HCT116 (cell line): Measurements from ENCODE around the gene STXBP3. TPM values are rescaled to one million over a fixed set of nuclear protein-coding genes. Genes with fewer than 3 reads are reported as not detected.

ENCODE experiments used
- ATAC-seq: fragments of 200-7000 bp; cut with Tn5 transposase; 2 replicates; pipeline ENCODE4 v1.9.1; 2020; ENCODE audit warnings: mild to moderate bottlenecking, moderate library complexity
- BruUV-seq: library from RNA; stranded (reverse); fragments of 400-500 nt; replicated peaks from 2 replicates; lab custom pipeline; 2021; lab: Mats Ljungman, UMichigan
- CTCF ChIA-PET: fragments of 300-600 bp; sonication (Branson Sonifier 250); formaldehyde crosslinking; loops from one replicate; lab custom pipeline; 2021; ENCODE audit warnings: antibody characterized with exemption; lab: Charles Lee
- POLR2A ChIA-PET: fragments of 300-600, 350-600 bp; sonication (Branson Sonifier 250); formaldehyde crosslinking; loops from one replicate; lab custom pipeline; 2021; ENCODE audit warnings: antibody characterized with exemption; lab: Charles Lee
- RAD21 ChIA-PET, 2 experiments: fragments of 300-600 bp; sonication (Branson Sonifier 250); formaldehyde crosslinking; loops; one replicate each; lab custom pipeline; 2023; ENCODE audit warnings: low total read pairs in 2 of 2; ENCODE audit not compliant: uncharacterized antibody in 2 of 2, unreplicated experiment in 2 of 2, low non-redundant PET in 1 of 2; lab: Charles Lee
- DNase-seq: peaks from one replicate; pipeline ENCODE4 v3.0.0-alpha.2; 2010; ENCODE audit warnings: low read depth, low spot score
- H2AFZ ChIP-seq: fragments of 200-600 bp; shearing (Covaris generic), sonication (generic); 2 replicates; pipeline ENCODE4 v1.6.1; 2017; ENCODE audit warnings: low read depth, mixed run types, mixed read lengths, antibody characterized with exemption, low read length; ENCODE audit not compliant: poor library complexity, severe bottlenecking
- H3K27ac ChIP-seq: 2 replicates; pipeline ENCODE4 v1.5.1; 2012; ENCODE audit warnings: low read depth, low read length
- H3K27me3 ChIP-seq: fragments of 200-600 bp; sonication (generic); 2 replicates; pipeline ENCODE4 v1.6.1; 2016; ENCODE audit warnings: mixed run types, low read length, mixed read lengths; ENCODE audit not compliant: insufficient read depth
- H3K36me3 ChIP-seq, 2 experiments: fragments of 200-500 bp in 1 of 2; fragments of 200-600 bp in 1 of 2; sonication (Bioruptor generic) in 1 of 2; sonication (generic) in 1 of 2; 2 replicates each; pipeline versions ENCODE4 v1.5.1 to v1.6.1; 2014 to 2016; ENCODE audit warnings: low read length in 2 of 2, inconsistent platforms in 1 of 2, mixed read lengths in 1 of 2, mixed run types in 1 of 2; ENCODE audit not compliant: insufficient read depth in 2 of 2, control insufficient read depth in 1 of 2
- H3K4me1 ChIP-seq, 2 experiments: fragments of 200-600 bp in 1 of 2; sonication (generic) in 1 of 2; 2 replicates each; pipeline versions ENCODE4 v1.5.1 to v1.6.1; 2012 to 2017; ENCODE audit warnings: low read length in 2 of 2, inconsistent platforms in 1 of 2, mild to moderate bottlenecking in 1 of 2, mixed read lengths in 1 of 2, mixed run types in 1 of 2, moderate library complexity in 1 of 2; ENCODE audit not compliant: insufficient read depth in 2 of 2, control insufficient read depth in 1 of 2
- H3K4me2 ChIP-seq: fragments of 200-600 bp; sonication (generic); 2 replicates; pipeline ENCODE4 v1.6.1; 2017; ENCODE audit warnings: mixed run types, low read length, mixed read lengths
- H3K4me3 ChIP-seq, 2 experiments: fragments of 200-600 bp in 1 of 2; sonication (generic) in 1 of 2; replicated peaks in 1 of 2; 2 replicates each; pipeline ENCODE4 v1.5.1; 2011 to 2016; ENCODE audit warnings: low read length in 2 of 2, control low read depth in 1 of 2, low read depth in 1 of 2, mild to moderate bottlenecking in 1 of 2, mixed read lengths in 1 of 2, mixed run types in 1 of 2
- H3K79me2 ChIP-seq: fragments of 200-600 bp; sonication (generic); 2 replicates; pipeline ENCODE4 v1.6.1; 2017; ENCODE audit warnings: mild to moderate bottlenecking, mixed run types, low read length, moderate library complexity, mixed read lengths; ENCODE audit not compliant: insufficient read depth
- H3K9ac ChIP-seq: fragments of 200-600 bp; sonication (generic); 2 replicates; pipeline ENCODE4 v1.6.1; 2016; ENCODE audit warnings: low read length, mixed read lengths
- H3K9me2 ChIP-seq: fragments of 200-600 bp; sonication (generic), shearing (Covaris generic); 2 replicates; pipeline ENCODE4 v1.6.1; 2017; ENCODE audit warnings: mixed run types, mild to moderate bottlenecking, moderate library complexity; ENCODE audit not compliant: insufficient read depth
- H3K9me3 ChIP-seq, 2 experiments: fragments of 200-500 bp in 1 of 2; fragments of 200-600 bp in 1 of 2; sonication (Bioruptor generic) in 1 of 2; sonication (generic) in 1 of 2; 2 replicates each; pipeline ENCODE4 v1.6.1; 2014 to 2017; ENCODE audit warnings: low read length in 2 of 2, mixed read lengths in 2 of 2, inconsistent platforms in 1 of 2, low read depth in 1 of 2, mild to moderate bottlenecking in 1 of 2, mixed run types in 1 of 2, moderate library complexity in 1 of 2; ENCODE audit not compliant: control insufficient read depth in 1 of 2, insufficient read depth in 1 of 2
- H4K20me1 ChIP-seq: fragments of 200-600 bp; sonication (generic), shearing (Covaris generic); 2 replicates; pipeline ENCODE4 v1.6.1; 2017; ENCODE audit warnings: mixed run types, mild to moderate bottlenecking, moderate library complexity; ENCODE audit not compliant: insufficient read depth
- ATF3 ChIP-seq: IDR thresholded peaks from 2 replicates; pipeline ENCODE4 v1.6.1; 2012
- EZH2phosphoT487 ChIP-seq: fragments of 200-600 bp; IDR thresholded peaks from 2 replicates; pipeline ENCODE4 v1.6.1; 2018; ENCODE audit warnings: antibody characterized with exemption, borderline replicate concordance
- JUND ChIP-seq: IDR thresholded peaks from 2 replicates; pipeline ENCODE4 v1.6.1; 2012
- MAX ChIP-seq: IDR thresholded peaks from 2 replicates; pipeline ENCODE4 v1.6.1; 2012
- POLR2A ChIP-seq: IDR thresholded peaks from 2 replicates; pipeline ENCODE4 v1.7.0; 2011; ENCODE audit warnings: borderline replicate concordance; ENCODE audit not compliant: insufficient read depth, insufficient read length; ENCODE audit errors: extremely low read depth
- POLR2AphosphoS5 ChIP-seq: IDR thresholded peaks from 2 replicates; pipeline ENCODE4 v1.6.1; 2011; ENCODE audit warnings: mild to moderate bottlenecking, low read depth, low read length, moderate library complexity
- RAD21 ChIP-seq: IDR thresholded peaks from 2 replicates; pipeline ENCODE4 v1.6.1; 2012; ENCODE audit warnings: low read depth, mild to moderate bottlenecking
- REST ChIP-seq: IDR thresholded peaks from 2 replicates; pipeline ENCODE4 v1.6.1; 2012; ENCODE audit warnings: low read depth
- SP1 ChIP-seq: IDR thresholded peaks from 2 replicates; pipeline ENCODE4 v1.6.1; 2012; ENCODE audit warnings: low read depth
- SRF ChIP-seq: IDR thresholded peaks from 2 replicates; pipeline ENCODE4 v1.6.1; 2012; ENCODE audit warnings: low read depth
- YY1 ChIP-seq: IDR thresholded peaks from 2 replicates; pipeline ENCODE4 v1.6.1; 2011; ENCODE audit warnings: low read length, low read depth, moderate library complexity, mild to moderate bottlenecking; ENCODE audit not compliant: insufficient replicate concordance; ENCODE audit errors: extremely low read depth
- ZBTB33 ChIP-seq: IDR thresholded peaks from 2 replicates; pipeline ENCODE4 v1.6.1; 2011; ENCODE audit warnings: mild to moderate bottlenecking, low read length, moderate library complexity; ENCODE audit not compliant: insufficient replicate concordance; ENCODE audit errors: extremely low read depth
- ZFX ChIP-seq: fragments of 450-650 bp; IDR thresholded peaks from 2 replicates; pipeline ENCODE4 v1.6.1; 2017
- intact Hi-C: fragments of 100-400 bp; cut with micrococcal nuclease; formaldehyde crosslinking; loops from 2 replicates; pipeline ENCODE4 v1.10.0; 2022
- total RNA-seq: library from RNA; stranded (reverse); gene quantifications from one replicate; pipeline ENCODE4 v1.2.1, GENCODE V29; 2021; ENCODE audit not compliant: unreplicated experiment

STXBP3 gene
- total RNA-seq, 1 experiment from 2014 or later, result 22.6 TPM

GRCh38 chr1:108845991-108846390 lies 99.5 kb downstream of the STXBP3 start:
- Histone ChIP-seq H3K79me2 (no peaks in the 10 kb centered on the region), H3K4me2 (no peak overlapping the region), H3K4me3 (no peak overlapping the region), H4K20me1 (no peaks in the 10 kb centered on the region), H3K36me3 (no peaks in the 10 kb centered on the region), H3K9me2 (no peaks in the 10 kb centered on the region), H3K27me3 (no peaks in the 10 kb centered on the region), H3K9me3 (no peaks in the 10 kb centered on the region), H3K9ac (no peak overlapping the region), H3K27ac (no peak overlapping the region), H3K4me1 (no peaks in the 10 kb centered on the region), H2AFZ (no peak overlapping the region)
- ChIA-PET RAD21 (no interaction called here), POLR2A (no interaction called here), CTCF (no interaction called here)
- intact Hi-C loops, result no loop called here
- ATAC-seq (no peak), DNase-seq (no peak)
- no TSS peak for BruUV-seq
- no peak for TF ChIP-seq SP1
- TF ChIP-seq ZBTB33, result no peak
- no peak for TF ChIP-seq POLR2AphosphoS5
- no peak for TF ChIP-seq MAX
- TF ChIP-seq POLR2A, result no peak
- TF ChIP-seq JUND, result no peak
- no peak for TF ChIP-seq REST
- no peak for TF ChIP-seq ATF3
- no peak for TF ChIP-seq EZH2phosphoT487
- TF ChIP-seq SRF, result no peak
- no peak for TF ChIP-seq YY1
- TF ChIP-seq RAD21, result no peak
- no peak for TF ChIP-seq ZFX
